HEK293T (cell line): Measurements from ENCODE around the gene RFFL.

ENCODE experiments used
- L3MBTL2 ChIP-seq: fragments of 450-650 bp; conservative IDR thresholded peaks from 2 replicates; pipeline ENCODE4 v1.6.1; 2016; ENCODE audit warnings: mild to moderate bottlenecking
- NFRKB ChIP-seq: fragments of 450-650 bp; IDR thresholded peaks from 2 replicates; pipeline ENCODE4 v1.6.1; 2016; ENCODE audit warnings: mild to moderate bottlenecking, moderate library complexity
- SUZ12 ChIP-seq: fragments of 450-650 bp; IDR thresholded peaks from 2 replicates; pipeline ENCODE4 v1.6.1; 2016; ENCODE audit warnings: mild to moderate bottlenecking

DNA sequence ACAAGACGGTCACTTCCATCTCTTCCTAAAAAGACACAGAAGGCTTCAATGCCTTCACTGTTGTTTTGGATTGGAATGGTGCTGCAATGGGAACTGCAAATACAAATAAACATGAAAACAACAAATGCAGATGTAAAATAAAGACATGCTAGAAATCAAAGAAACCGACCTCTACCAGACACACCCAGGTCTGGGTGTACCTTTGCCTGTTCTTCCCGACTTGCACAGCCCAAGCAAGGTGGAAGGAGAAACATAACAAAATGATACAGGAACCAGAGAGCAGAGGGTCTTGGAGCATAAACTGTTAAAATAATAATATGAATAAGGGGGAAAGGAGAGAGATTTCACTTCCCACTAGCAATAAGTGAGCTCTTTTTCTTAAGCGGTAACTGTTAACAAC is 17.3 kb downstream of the RFFL start:
- TF ChIP-seq SUZ12 (no peak), NFRKB (no peak), L3MBTL2 (no peak)
